NCI-H748 treated with DMSO at 0.1 percent for 48 hours (cell line): ENCODE data around the gene RASD2.

Experiments used
- DNase-seq: peaks from one replicate; lab custom pipeline; 2025; lab: John Stamatoyannopoulos, UW

The RASD2 gene

GRCh38 chr22:35560824-35561223 lies 20.2 kb downstream of the RASD2 start:
- no peak for DNase-seq

- no peak for DNase-seq
These were observed 21.3 kb downstream of the RASD2 start for GRCh38 chr22:35561796-35562526.

GRCh38 chr22:35563211-35563610 lies 22.6 kb downstream of the RASD2 start:
- DNase-seq: no peak

- DNase-seq: no peak
These were observed 24.6 kb downstream of the RASD2 start for GRCh38 chr22:35564975-35565867.

- no peak for DNase-seq
These were observed 26.9 kb downstream of the RASD2 start for GRCh38 chr22:35567351-35568141.

- DNase-seq: no peak
These were observed 28.4 kb downstream of the RASD2 start for GRCh38 chr22:35568751-35569739.

- no peak for DNase-seq
These were observed 29.3 kb downstream of the RASD2 start for GRCh38 chr22:35569916-35570315.

GRCh38 chr22:35570686-35571194 lies 30.1 kb downstream of the RASD2 start:
- no peak for DNase-seq

GRCh38 chr22:35572556-35572955 lies 31.9 kb downstream of the RASD2 start:
- no peak for DNase-seq

- DNase-seq: no peak
These were observed 34.6 kb downstream of the RASD2 start for GRCh38 chr22:35575116-35575748.

GRCh38 chr22:35576671-35577070 lies 36.0 kb downstream of the RASD2 start:
- no peak for DNase-seq

GRCh38 chr22:35577799-35578659 lies 37.4 kb downstream of the RASD2 start:
- no peak for DNase-seq

GRCh38 chr22:35578836-35579575 lies 38.4 kb downstream of the RASD2 start:
- DNase-seq: no peak

GRCh38 chr22:35580351-35581022 lies 39.9 kb downstream of the RASD2 start:
- DNase-seq: no peak

- no peak for DNase-seq
These were observed 40.4 kb downstream of the RASD2 start for GRCh38 chr22:35581023-35581413.

GRCh38 chr22:35582218-35582860 lies 41.7 kb downstream of the RASD2 start:
- DNase-seq: no peak

GRCh38 chr22:35582861-35583670 lies 42.4 kb downstream of the RASD2 start:
- peak; percentile 26 for DNase-seq
